22Rv1 (cell line): ENCODE results near the gene SLC25A26.
"Not testable (repeated sequence)": the region's sequence is repeated elsewhere in the genome, so short reads cannot be mapped to it uniquely, and the experiment has no call there.

Source experiments
- H3K27ac ChIP-seq: fragments of 450-650 bp; 2 replicates; pipeline ENCODE4 v1.5.1; 2017
- CTCF ChIP-seq: fragments of 450-650 bp; IDR thresholded peaks from 2 replicates; pipeline ENCODE4 v1.5.1; 2017; ENCODE audit warnings: mild to moderate bottlenecking
- ZFX ChIP-seq: fragments of 450-650 bp; IDR thresholded peaks from 2 replicates; pipeline ENCODE4 v1.6.1; 2017; ENCODE audit warnings: antibody characterized with exemption, borderline replicate concordance

Gene SLC25A26

GRCh38 chr3:66413151-66413751 lies 192.4 kb downstream of the SLC25A26 start:
- H3K27ac ChIP-seq, result no peak overlapping the region
- TF ChIP-seq ZFX (no peak), CTCF (no peak)

GRCh38 chr3:66414846-66415245 lies 194.0 kb downstream of the SLC25A26 start:
- TF ChIP-seq CTCF (no peak), ZFX (no peak)
- no peak overlapping the region for H3K27ac ChIP-seq

- TF ChIP-seq ZFX (no peak), CTCF (no peak)
- no peak overlapping the region for H3K27ac ChIP-seq
Observed at GRCh38 chr3:66415867-66416428, 195.1 kb downstream of the SLC25A26 start.

GRCh38 chr3:66416556-66417304 lies 195.9 kb downstream of the SLC25A26 start:
- no peak for TF ChIP-seq ZFX
- TF ChIP-seq CTCF, result no peak
- no peak overlapping the region for H3K27ac ChIP-seq

GRCh38 chr3:66418475-66418931 lies 197.7 kb downstream of the SLC25A26 start:
- TF ChIP-seq CTCF (peak; percentile 51), ZFX (no peak)
- H3K27ac ChIP-seq, result no peak overlapping the region

GRCh38 chr3:66419036-66419435 lies 198.2 kb downstream of the SLC25A26 start:
- H3K27ac ChIP-seq, result no peak overlapping the region
- TF ChIP-seq ZFX (no peak), CTCF (no peak)

- H3K27ac ChIP-seq, result not testable (repeated sequence)
Observed at GRCh38 chr3:66421144-66421543, 200.3 kb downstream of the SLC25A26 start.

- not testable (repeated sequence) for H3K27ac ChIP-seq
Observed at GRCh38 chr3:66421893-66422292, 201.1 kb downstream of the SLC25A26 start.
